HG02610 (cell line): ENCODE results near the gene DEGS1.
A peak's percentile ranks its signal among the peaks of the same experiment; 100 is the strongest.

Experiments used
- ATAC-seq: cut with Tn5 transposase; IDR thresholded peaks from one replicate; pipeline ENCODE4 v1.9.1; 2021; ENCODE audit warnings: mild to moderate bottlenecking, moderate library complexity; ENCODE audit not compliant: unreplicated experiment

DEGS1 gene

GRCh38 chr1:224182866-224183590, at the start of gene DEGS1:
TSS of gene DEGS1 (plus strand) at chr1:224183240. CDS start at chr1:224183337, 97 bp downstream.
- ATAC-seq = peak; percentile 65

DNA sequence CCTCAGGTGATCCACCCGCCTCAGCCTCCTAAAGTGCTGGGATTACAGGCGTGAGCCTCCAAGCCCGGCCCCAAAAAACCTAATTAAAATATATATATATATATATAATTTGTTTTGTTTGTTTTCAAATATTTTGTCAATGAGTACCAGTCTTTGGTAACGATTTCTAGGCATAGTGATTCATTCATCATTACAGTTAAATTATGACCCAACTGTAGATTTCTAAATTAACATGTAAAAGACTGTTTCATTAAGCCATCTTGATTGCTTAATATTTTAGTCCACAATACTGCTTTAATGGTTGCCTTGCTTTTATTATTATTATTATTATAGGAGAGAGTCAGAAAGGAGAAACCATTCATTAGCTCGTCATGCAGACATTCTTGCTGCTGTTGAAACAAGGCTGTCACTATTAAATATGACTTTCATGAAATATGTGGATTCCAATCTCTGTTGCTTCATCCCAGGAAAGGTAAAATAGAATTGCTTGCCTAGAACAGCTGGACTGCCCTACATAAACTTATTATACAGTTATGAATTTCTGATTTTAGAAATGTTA, 49.2 kb upstream of the DEGS1 start:
- no peak for ATAC-seq

DNA sequence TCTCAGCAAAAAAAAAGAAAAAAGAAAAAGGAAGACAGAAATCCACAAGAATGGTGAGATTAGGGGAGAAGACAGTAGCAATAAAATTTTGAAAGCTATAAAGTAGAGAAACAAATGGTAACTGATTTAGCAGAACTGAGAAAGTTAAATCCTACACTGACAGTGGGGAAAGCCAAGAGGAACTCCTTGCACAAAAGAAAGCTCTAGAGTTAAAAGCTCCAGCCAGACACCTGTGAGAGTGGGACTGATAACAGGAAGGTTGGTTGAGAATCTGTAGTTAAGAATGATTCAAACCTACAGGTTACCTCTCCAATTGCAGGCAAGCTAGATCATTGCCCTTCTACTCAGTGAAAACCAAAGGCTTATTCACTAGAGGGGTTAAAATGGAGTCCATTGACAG, 45.5 kb upstream of the DEGS1 start:
- ATAC-seq = no peak

DNA sequence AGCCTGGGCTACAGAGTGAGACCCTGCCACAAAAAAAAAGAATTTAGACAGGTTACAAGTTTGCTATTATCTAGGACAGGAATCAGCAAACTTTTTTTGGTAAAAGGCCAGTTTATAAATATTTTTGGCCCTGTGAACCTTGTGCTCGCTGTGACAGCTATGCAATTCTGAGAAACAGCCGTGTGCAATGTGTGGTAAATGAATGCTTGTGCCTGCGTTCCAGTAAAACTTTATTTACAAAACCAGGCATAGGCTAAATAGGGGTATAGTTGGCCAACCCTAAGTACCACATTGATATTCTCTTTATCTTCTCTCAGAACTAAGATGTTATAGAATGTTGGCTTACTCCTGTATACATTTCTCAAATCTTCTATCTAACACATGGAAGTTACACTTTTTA, 44.8 kb upstream of the DEGS1 start:
- no peak for ATAC-seq

DNA sequence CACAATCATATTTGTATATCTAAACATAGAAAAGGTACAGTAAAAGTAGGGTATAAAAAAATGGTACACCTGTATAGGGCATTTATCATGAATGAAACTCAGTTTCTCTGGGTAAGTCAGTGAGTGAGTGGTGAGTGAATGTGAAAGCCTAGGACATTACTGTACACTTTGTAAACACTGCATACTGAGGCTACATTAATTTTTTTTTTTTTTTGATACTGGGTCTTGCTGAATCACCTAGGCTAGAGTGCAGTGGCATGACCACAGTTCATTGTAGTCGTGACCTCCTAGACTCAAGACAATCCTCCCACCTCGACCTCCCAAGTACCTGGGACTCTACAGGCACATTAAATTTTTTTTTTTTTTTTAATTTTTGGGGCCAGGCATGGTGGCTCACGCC, 41.3 kb upstream of the DEGS1 start:
- ATAC-seq = no peak

DNA sequence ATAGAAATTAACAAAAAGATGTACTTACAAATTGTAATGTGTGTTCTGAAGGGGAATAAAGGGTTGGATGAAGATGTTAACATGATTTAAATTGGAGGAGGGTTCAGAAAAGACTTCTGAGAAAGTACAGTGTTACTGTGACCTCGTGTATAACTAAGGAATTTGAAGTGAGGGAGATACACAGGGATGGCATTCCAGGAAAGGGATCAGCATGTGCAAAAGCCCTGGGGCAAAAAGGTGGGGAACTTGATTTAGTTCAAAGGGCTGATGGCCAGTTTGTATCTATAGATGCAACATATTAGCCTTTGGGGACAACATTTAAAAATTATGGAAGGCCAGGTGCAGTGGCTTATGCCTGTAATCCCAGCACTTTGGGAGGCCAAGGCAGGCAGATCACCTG, 33.3 kb upstream of the DEGS1 start:
- no peak for ATAC-seq

GRCh38 chr1:224151117-224151516, 31.9 kb upstream of the DEGS1 start:
- ATAC-seq = no peak

DNA sequence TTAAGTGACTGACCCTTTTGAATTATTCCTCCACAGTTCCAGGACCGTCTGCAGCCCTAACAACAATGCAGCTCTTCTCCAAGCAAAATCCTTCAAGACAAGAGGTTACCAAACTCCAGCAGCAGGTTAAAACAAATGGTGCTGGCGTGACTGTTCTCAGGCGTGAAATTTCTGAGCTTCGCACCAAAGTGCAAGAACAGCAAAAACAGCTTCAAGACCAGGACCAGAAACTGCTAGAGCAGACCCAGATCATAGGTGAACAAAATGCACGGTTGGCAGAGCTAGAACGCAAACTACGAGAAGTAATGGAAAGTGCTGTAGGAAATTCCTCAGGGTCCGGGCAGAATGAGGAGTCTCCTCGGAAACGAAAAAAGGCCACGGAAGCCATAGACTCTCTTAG, 25.7 kb upstream of the DEGS1 start:
- no peak for ATAC-seq

GRCh38 chr1:224159541-224159940, 23.5 kb upstream of the DEGS1 start:
- no peak for ATAC-seq

GRCh38 chr1:224160171-224160682, 22.8 kb upstream of the DEGS1 start:
- no peak for ATAC-seq

DNA sequence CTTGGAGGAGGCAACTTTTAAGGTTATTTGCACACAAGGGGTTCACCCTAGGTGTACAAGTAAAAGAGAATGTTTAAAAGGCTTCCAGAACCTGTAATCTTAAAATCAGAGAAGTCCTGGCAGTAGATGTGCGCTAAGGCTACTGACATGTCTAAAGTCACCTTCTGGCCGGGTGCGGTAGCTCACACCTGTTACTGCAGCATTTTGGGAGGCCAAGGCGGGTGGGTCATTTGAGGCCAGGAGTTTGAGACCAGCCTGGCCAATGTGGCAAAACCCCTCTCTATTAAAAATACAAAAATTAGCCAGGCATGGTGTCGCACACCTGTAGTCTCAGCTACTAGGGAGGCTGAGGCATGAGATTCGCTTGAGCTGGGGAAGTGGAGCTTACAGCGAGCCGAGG, 20.3 kb upstream of the DEGS1 start:
- no peak for ATAC-seq

GRCh38 chr1:224163311-224163710, 19.7 kb upstream of the DEGS1 start:
- no peak for ATAC-seq

GRCh38 chr1:224168859-224169380, 14.1 kb upstream of the DEGS1 start:
- ATAC-seq = peak; percentile 97

DNA sequence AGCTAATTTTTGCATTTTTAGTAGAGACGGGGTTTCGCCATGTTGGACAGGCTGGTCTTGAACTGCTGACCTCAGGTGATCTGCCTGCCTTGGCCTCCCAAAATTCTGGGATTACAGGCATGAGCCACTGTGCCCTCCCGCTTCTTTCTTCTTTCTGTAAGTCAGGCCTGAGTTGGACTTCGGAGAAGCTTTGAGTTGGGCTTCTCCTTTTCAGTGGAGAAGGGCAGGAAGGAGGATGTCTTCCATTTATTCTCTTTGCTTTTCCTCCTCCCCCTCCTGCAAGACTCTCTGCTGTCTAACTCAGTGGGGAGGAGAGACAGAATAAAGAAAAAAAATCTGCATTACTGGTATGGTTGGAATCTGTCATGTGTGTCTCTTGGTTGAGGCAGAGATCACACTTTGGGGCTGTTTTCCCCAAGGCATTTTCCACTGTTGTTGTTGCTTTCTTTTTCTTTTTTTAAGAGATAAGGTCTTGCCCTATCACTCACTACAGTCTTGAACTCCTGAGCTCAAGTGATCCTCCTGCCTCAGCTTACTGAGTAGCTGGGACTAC, 13.2 kb upstream of the DEGS1 start:
- no peak for ATAC-seq

GRCh38 chr1:224170343-224170742, 12.7 kb upstream of the DEGS1 start:
- ATAC-seq = no peak

GRCh38 chr1:224170748-224171478, 12.1 kb upstream of the DEGS1 start:
- ATAC-seq = no peak

- ATAC-seq = no peak
These were observed 10.8 kb upstream of the DEGS1 start for GRCh38 chr1:224172229-224172628.

GRCh38 chr1:224173523-224173922, 9.5 kb upstream of the DEGS1 start:
- ATAC-seq = no peak

GRCh38 chr1:224175617-224176016, 7.4 kb upstream of the DEGS1 start:
- ATAC-seq = no peak

DNA sequence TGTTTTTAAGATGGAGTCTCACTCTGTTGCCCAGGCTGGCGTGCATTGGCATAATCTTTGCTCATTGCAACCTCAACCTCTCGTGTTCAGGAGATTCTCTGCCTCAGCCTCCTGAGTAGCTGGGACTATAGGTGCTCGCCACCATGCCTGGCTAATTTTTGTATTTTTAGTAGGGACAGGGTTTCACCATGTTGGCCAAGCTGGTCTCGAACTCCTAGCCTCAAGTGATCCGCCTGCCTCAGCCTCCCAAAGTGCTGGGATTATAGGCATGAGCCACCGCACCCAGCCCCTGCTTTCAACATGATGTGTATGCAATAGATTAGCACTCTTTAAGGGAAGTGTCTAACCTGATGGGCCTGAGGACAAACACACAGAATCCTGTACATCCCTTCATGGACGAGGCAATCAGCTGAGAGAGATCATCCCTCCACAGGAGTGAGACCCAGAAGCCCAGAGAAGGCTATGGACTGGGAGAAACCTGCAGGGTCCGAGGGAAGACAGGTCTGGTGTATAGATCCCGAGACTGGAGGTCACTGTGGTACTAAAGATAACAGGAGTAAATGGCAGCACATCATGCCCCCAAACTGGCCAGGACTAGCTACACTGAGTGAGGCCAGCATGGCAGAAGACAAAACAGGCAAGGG, 5.6 kb upstream of the DEGS1 start:
- no peak for ATAC-seq

GRCh38 chr1:224178894-224179293, 4.1 kb upstream of the DEGS1 start:
- no peak for ATAC-seq
